Measurements from ENCODE around the gene CCNI.
"Not testable (repeated sequence)": the region's sequence is repeated elsewhere in the genome, so short reads cannot be mapped to it uniquely, and the experiment has no call there.

Gene CCNI

DNA sequence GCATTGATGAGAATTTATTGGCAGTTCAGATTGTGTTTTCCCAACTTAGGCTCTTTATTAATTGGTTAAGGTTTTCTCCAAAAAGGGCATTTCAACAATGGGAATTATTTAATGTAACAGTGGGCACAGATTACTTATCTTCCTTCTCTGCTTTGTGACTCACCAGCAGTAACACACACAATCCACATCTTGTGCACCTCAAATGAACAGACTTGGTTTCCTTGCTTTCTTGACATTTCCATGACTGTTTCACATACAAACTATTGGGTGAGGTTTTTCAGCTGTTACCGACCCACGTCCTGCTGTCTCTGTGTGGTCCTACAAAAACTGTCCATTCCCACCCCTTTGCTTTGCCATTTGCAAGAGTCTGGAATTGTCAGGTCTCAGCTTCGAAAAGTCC is 38.1 kb downstream of the CCNI start:
- DNase-seq: no peak

DNA sequence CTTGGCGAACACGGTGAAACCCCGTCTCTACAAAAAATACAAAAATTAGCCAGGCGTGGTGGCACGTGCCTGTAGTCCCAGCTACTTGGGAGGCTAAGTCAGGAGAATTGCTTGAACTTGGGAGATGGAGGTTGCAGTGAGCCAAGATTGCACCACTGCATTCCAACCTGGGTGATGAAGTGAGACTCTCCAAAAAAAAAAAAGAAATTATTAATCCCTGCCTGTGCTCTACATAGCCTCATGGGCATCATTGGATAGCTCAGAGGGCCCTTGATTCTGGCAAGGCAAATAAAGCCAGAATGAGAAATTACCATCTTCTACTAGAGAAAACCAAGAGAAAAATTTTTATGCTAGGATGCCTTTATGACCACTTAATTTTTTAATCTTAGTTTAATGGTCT is 38.6 kb downstream of the CCNI start:
- not testable (repeated sequence) for DNase-seq

- no peak for DNase-seq
Observed at GRCh38 chr4:77036206-77036605, 39.6 kb downstream of the CCNI start.

DNA sequence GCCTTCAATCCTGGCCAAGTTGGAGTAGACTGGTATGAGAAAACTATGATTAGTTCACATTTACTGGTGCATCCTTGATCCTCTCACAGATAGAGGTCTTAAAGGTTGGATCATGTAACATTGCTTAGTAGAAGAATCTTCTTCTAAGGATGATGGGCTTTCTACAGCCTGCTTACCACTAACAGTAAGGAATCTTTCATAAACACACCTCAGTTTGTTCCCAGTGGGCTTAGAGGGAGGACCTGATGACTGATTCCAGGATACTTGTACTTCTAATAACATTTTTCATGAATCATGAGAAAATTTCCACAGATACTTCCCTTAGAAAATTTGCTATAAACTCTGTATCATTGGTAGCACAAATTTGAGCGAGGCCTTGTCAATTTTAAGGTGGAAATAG is 40.6 kb downstream of the CCNI start:
- no peak for DNase-seq

DNA sequence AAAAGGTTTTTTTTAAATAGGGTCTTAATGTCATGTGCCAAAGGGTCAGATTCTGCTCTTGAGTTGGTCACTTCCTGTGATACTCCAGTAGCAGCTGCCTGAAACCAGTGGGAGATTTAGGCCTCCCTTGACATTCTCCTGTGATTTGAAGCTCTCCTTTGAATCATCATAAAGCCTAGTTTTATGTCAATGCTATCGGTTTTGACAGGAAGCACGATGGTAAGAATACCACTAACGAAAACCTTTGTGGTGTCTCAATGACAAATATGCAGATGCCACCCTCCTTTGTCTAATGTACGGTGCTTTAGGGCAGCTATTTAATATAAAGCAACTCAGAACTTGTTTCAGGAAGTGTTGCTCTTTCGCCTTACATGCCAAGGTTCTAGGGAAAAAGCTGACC is 44.2 kb downstream of the CCNI start:
- no peak for DNase-seq

- not testable (repeated sequence) for DNase-seq
Observed at GRCh38 chr4:77029757-77030156, 46.0 kb downstream of the CCNI start.

GRCh38 chr4:77028246-77028645 is 47.5 kb downstream of the CCNI start:
- DNase-seq: no peak

DNA sequence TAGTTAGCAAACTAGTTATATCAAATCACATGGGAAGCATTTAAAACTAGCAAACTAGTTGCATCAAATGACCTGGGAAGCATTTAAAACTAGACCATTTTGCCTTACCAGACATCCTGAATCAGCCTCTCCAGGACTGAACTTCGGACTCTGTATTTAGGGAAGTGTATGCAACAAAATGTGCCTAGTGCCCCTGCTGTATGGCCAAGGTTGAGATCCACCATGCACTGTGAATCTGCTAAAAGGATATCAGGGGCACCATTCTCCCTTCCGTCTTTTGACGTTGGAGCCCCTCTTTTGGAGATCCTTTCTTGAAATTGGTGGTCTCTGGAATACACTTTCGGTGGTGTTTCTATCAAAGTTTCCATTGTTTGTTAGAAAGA is 49.5 kb downstream of the CCNI start:
- DNase-seq: no peak

DNA sequence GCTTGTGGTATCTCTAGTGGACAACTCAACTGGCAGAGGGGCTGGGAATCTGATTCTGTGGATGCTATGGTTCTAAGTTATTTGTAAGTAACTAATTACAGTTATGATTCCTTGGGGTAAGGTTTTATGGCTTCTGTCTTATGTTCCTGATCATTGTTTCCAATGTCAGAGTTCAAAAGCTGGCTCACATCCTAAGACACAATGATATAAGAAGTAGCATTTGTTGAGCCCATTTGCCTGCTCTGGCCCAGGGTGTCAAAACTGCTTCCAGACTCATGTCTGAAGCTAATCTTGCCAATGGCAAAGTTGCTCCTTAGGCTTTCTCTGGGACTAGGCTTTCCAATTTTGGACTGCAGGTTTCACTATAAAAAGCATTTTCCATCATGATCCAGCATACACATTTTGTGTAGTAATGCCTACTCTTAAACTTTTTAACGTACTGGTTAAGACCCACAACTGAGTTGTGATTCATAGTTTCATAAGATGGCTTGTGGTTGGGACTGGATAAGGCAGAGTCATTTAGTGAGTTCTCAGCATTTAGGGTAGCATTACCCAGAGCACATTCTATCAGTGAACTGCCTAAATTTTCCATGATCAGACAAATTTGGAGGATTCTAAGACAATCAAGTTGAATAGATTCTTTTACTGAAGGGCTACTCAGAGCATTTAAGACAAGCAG is 50.0 kb downstream of the CCNI start:
- no peak for DNase-seq

DNA sequence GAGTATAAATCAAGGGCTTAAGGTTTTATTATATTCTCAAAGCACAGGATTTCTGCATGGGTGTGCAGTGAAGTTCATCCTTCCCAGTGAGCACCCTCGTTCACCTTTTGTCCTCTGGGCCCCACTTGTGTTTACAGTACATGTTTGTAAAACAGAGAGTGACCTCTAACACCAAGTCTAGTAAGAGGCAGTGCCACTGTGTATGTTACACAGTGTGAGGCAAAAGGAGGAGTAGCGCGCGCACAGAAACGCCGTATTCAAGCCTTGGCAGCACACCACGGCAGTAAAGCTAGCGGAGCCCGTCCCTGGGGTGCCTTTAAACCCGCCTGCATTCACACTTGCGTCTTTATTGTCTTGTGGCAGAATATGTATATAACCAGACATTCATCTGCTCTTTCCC is 51.9 kb downstream of the CCNI start:
- no peak for DNase-seq

DNA sequence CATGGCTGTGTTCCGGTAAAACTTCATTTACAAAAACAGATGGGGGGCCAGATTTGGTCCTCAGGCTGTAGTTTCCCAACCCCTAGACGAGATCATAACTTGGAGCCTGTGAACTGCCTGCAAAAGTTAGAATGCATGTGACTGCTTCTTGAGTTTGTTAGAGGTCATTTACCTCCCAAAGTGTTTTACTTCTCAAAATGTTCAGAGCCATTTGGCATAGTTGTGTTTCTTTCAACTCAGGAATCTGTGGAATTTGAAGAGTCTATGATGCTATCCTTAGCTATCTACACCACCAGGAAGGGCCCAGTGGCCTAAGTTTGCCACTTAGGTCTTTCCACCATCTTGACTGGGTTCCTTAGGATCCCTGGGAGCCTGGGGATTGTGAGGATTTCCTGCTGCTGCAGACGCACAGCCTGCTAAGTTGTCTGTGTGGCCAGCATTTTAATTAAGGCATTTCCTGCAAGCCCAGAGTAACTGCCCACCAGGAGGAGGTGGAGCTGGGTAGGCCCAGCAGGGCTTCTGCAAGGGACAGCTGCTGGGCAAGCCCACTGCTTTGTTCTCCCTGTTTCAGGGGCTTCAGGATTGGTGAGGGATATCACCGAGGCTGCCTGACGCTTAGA is 53.1 kb downstream of the CCNI start:
- DNase-seq: no peak

DNA sequence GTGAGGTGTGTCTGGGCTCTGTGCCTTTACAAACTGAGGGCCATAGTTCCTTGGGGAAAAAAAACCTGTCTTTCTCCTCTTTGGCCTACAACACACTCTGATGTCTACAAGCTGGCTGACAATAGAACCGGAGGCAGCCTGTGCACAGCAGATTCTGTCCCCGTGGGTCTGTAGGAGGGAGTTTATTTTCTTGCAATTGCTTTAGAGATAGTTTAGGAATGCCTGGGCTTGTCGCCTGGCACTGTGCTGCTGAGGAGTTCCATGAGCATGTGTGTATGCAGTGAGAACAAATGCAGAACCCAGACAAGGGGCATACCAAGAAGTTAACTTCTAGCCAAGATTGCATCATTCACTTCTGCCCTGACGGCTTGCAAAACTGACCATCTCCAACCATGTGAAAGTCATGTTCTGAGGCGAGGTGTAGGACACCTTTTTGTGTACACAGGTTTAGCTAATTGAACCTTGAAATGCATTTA is 54.1 kb downstream of the CCNI start:
- no peak for DNase-seq

DNA sequence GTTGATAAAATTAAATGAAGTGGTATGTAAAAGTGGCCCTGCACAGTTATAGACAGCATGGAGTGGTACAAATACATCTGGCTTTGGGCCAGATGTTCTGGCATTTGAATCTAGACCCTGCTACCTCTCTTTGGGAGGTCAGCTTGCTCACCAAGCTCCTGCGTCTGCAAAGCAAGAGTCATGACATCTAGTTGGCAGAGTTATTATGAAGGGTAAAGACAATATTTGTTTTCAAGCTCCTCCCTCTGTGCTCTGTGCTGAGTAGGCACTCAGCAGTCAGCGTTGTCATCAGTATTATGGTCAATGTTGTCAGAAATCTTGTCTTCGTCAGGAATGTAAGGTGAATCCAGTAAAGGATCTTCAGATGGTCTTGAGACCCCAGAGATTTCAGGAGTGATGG is 55.8 kb downstream of the CCNI start:
- no peak for DNase-seq

DNA sequence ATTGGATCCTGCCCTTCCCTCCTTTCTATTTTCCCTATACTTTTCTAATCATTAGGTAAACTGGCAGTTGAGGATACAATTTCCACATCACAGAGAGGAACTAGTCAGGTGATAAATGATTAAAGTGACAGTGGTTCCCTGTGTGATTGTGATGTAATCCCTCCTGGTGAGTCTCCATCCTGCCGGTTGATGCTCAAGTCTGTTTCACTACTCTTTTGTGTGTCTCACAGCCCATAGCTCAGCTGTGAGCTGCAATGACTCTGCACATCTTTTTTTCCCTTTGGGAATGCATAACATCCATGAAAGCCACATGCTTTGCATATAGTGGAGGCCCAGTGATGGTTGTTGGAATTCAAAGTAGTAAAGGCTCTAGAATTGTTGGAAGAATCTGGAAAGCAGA is 60.4 kb downstream of the CCNI start:
- DNase-seq: no peak

DNA sequence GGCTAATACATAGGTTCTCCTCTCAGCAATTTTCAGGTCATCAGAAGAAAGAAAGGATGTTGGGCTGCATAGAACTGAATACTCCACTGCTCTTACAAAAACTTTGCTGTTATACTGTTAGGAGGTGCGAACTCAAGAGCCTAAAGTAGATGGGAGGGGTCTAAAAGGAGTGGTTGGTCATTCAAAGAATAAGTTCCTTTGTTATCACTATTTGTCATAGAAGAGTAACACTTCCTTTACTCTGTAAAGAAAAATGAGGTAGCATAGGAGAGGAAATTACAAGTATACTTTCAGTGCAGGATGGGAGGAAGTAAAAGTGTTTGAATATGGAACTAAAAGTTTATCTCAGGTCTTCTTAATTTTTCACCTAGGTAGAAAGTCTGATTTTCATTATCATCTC is 61.5 kb downstream of the CCNI start:
- DNase-seq: no peak

GRCh38 chr4:77012726-77013125 is 63.1 kb downstream of the CCNI start:
- no peak for DNase-seq

GRCh38 chr4:77010841-77011354 is 64.9 kb downstream of the CCNI start:
- DNase-seq: no peak

- no peak for DNase-seq
Observed at GRCh38 chr4:77009511-77010115, 66.2 kb downstream of the CCNI start.

- no peak for DNase-seq
Observed at GRCh38 chr4:77007358-77008230, 68.2 kb downstream of the CCNI start.

DNA sequence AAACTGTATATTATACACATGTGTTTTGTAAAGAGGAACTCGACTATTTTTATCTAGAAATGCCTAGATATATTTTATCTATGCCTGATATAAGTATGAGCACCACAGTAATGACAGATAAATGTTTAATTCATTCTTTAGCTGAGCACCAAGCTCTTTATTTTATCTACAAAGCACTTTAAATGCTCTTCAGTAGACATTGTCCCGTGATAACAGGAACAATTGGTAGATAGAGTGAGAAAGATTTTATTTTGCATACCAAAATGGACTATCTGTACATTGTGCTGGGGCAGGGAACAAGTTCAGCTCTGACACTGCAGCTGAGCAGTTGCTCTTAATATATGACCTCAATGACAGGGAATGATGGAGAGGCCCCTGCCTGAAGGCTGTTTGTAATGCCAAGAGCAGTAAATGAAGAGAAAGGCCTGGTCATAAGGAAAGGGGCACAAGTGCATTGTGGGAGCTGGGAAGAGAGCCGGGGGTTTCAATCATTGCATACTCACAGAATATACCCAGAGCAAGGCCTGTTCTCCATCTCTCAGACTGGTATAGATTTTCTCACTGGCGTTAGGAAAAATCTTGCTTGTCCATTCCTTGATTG is 68.9 kb downstream of the CCNI start:
- no peak for DNase-seq

GRCh38 chr4:77003400-77003799 is 72.4 kb downstream of the CCNI start:
- DNase-seq: no peak

DNA sequence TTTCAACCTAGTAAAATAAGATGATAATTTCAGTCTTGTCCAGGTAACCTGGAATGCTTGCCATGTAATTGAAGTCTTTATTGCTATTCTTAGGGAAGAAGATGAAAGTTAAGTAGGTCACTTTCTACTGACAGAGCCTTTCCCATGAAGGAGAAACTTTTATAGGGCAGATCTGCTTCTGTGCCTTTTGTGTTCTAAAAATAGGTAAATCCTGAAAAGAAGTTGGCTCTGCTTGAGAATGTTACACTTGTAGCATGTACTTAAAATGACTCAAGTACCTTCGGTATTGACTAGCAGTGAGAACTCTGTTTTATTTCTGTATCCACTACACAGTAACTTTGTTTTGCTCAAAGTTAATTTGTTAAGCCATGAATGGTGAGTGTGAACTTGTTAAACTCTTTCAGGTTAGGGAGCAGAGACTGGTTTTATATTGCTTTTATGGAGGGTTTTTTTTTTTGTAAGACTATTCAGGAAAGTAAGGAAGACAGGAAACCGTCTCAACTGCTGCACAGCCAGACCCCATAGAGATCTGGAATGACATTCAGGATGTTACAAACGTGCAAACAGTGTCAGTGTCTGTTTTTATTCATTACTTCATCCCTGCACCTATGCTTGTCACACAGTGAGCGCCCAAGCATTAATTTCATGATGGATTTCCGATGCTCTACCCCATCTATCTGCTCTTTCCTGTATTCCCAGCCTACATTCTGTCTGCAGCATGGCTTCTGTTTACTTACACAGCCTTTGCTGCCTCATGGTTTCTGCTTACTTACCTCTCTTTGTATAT is 73.3 kb downstream of the CCNI start:
- no peak for DNase-seq
